ENCODE data around the gene EEFSEC. TPM values are rescaled to one million over a fixed set of nuclear protein-coding genes. Genes with fewer than 3 reads are reported as not detected.

Gene EEFSEC
- total and polyA plus RNA-seq, 2 of the 8 experiments (the other 6 are each of a cell fraction or from before 2014, with no cell fraction given) = 13.1 to 19.8 TPM

DNA sequence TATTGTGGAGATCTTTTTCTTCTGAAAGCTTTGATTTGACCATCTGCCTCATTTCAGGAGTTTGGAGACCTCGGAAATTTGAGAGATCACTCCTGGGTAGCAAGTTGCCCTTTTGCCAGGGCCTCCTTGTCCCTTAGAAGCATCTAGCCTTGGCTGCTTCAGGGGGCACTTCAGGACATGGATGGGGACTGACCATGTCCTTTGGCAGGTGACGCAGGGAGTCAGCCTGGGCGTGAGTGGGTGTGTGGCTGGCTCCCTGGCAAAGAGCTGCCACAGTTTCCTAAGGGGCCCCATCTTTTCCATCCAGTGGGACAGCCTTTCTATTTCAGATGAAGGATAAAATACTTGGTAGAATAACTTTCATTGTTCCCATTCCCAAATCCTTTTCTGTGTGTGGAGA is 27.6 kb downstream of the EEFSEC start (continued):
- TF ChIP-seq, protein P1, sequence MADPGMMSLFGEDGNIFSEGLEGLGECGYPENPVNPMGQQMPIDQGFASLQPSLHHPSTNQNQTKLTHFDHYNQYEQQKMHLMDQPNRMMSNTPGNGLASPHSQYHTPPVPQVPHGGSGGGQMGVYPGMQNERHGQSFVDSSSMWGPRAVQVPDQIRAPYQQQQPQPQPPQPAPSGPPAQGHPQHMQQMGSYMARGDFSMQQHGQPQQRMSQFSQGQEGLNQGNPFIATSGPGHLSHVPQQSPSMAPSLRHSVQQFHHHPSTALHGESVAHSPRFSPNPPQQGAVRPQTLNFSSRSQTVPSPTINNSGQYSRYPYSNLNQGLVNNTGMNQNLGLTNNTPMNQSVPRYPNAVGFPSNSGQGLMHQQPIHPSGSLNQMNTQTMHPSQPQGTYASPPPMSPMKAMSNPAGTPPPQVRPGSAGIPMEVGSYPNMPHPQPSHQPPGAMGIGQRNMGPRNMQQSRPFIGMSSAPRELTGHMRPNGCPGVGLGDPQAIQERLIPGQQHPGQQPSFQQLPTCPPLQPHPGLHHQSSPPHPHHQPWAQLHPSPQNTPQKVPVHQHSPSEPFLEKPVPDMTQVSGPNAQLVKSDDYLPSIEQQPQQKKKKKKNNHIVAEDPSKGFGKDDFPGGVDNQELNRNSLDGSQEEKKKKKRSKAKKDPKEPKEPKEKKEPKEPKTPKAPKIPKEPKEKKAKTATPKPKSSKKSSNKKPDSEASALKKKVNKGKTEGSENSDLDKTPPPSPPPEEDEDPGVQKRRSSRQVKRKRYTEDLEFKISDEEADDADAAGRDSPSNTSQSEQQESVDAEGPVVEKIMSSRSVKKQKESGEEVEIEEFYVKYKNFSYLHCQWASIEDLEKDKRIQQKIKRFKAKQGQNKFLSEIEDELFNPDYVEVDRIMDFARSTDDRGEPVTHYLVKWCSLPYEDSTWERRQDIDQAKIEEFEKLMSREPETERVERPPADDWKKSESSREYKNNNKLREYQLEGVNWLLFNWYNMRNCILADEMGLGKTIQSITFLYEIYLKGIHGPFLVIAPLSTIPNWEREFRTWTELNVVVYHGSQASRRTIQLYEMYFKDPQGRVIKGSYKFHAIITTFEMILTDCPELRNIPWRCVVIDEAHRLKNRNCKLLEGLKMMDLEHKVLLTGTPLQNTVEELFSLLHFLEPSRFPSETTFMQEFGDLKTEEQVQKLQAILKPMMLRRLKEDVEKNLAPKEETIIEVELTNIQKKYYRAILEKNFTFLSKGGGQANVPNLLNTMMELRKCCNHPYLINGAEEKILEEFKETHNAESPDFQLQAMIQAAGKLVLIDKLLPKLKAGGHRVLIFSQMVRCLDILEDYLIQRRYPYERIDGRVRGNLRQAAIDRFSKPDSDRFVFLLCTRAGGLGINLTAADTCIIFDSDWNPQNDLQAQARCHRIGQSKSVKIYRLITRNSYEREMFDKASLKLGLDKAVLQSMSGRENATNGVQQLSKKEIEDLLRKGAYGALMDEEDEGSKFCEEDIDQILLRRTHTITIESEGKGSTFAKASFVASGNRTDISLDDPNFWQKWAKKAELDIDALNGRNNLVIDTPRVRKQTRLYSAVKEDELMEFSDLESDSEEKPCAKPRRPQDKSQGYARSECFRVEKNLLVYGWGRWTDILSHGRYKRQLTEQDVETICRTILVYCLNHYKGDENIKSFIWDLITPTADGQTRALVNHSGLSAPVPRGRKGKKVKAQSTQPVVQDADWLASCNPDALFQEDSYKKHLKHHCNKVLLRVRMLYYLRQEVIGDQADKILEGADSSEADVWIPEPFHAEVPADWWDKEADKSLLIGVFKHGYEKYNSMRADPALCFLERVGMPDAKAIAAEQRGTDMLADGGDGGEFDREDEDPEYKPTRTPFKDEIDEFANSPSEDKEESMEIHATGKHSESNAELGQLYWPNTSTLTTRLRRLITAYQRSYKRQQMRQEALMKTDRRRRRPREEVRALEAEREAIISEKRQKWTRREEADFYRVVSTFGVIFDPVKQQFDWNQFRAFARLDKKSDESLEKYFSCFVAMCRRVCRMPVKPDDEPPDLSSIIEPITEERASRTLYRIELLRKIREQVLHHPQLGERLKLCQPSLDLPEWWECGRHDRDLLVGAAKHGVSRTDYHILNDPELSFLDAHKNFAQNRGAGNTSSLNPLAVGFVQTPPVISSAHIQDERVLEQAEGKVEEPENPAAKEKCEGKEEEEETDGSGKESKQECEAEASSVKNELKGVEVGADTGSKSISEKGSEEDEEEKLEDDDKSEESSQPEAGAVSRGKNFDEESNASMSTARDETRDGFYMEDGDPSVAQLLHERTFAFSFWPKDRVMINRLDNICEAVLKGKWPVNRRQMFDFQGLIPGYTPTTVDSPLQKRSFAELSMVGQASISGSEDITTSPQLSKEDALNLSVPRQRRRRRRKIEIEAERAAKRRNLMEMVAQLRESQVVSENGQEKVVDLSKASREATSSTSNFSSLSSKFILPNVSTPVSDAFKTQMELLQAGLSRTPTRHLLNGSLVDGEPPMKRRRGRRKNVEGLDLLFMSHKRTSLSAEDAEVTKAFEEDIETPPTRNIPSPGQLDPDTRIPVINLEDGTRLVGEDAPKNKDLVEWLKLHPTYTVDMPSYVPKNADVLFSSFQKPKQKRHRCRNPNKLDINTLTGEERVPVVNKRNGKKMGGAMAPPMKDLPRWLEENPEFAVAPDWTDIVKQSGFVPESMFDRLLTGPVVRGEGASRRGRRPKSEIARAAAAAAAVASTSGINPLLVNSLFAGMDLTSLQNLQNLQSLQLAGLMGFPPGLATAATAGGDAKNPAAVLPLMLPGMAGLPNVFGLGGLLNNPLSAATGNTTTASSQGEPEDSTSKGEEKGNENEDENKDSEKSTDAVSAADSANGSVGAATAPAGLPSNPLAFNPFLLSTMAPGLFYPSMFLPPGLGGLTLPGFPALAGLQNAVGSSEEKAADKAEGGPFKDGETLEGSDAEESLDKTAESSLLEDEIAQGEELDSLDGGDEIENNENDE (IDR thresholded peaks at IDR 0.05; ENCODE audit: insufficient replicate concordance, low read length) = no peak
- TF ChIP-seq KDM5A (IDR thresholded peaks at IDR 0.05; ENCODE audit: low read length) = no peak
- TF ChIP-seq BACH1 (IDR thresholded peaks at IDR 0.05; ENCODE audit: low read length) = no peak
- no peak for TF ChIP-seq EGR1 (IDR thresholded peaks at IDR 0.05; ENCODE audit: borderline replicate concordance, low read depth, low read length)
- TF ChIP-seq GTF2F1 (IDR thresholded peaks at IDR 0.05; ENCODE audit: borderline replicate concordance, low read depth, low read length) = no peak
- no peak for TF ChIP-seq ASH2L (IDR thresholded peaks at IDR 0.05; ENCODE audit: low read length)
- no peak for TF ChIP-seq TBP (IDR thresholded peaks at IDR 0.05; ENCODE audit: low read depth, low read length)
- no peak for TF ChIP-seq SP2 (IDR thresholded peaks at IDR 0.05; ENCODE audit: low read length)
- no peak for TF ChIP-seq CEBPB (IDR thresholded peaks at IDR 0.05; ENCODE audit: low read depth, low read length)
- TF ChIP-seq PHF8 (conservative IDR thresholded peaks at IDR 0.05; ENCODE audit: low read depth, low read length) = no peak
- TF ChIP-seq RNF2 (IDR thresholded peaks at IDR 0.05; ENCODE audit: borderline replicate concordance, low read depth, low read length, missing control alignments, poor library complexity, severe bottlenecking) = no peak
- no peak for TF ChIP-seq SP1 (IDR thresholded peaks at IDR 0.05; ENCODE audit: low read depth, low read length)
